Measurements from ENCODE around the gene KRR1. TPM values are rescaled to one million over a fixed set of nuclear protein-coding genes. Genes with fewer than 3 reads are reported as not detected.

Gene KRR1
- total RNA-seq, 2 experiments from 2014 or later: 72.6 to 75.3 TPM

Other genes with a start within 250 kb of the KRR1 start
- gene CAPS2, start 181.3 kb downstream of the KRR1 start, total RNA-seq: 1 to 10 TPM; 1.3 to 2.1 TPM
- gene GLIPR1L1, start 176.9 kb downstream of the KRR1 start, total RNA-seq: not detected
- gene GLIPR1L2, start 120.5 kb downstream of the KRR1 start, total RNA-seq: under 1 TPM; 0.30 to 0.75 TPM
- gene GLIPR1, start 30.9 kb downstream of the KRR1 start, total RNA-seq: 10 to 100 TPM; 35.2 to 43.6 TPM